Ovary (tissue), 3 donors: ENCODE results near the gene CSK.

Experiments used
- CTCF ChIP-seq, 3 donors: fragments of 450-650 bp in 2 of 3; fragments of 200-600 bp in 1 of 3; IDR thresholded peaks; one replicate each; pipeline versions ENCODE4 v1.5.1 to v1.8.0; 2016 to 2022; ENCODE audit warnings: antibody characterized with exemption in 3 of 3, mild to moderate bottlenecking in 1 of 3
- EP300 ChIP-seq: sonication (generic); formaldehyde crosslinking; IDR thresholded peaks from one replicate; pipeline ENCODE4 v1.6.1; 2017; ENCODE audit warnings: antibody characterized with exemption
- POLR2A ChIP-seq: fragments of 450-650 bp; IDR thresholded peaks from one replicate; pipeline ENCODE4 v1.6.1; 2017; ENCODE audit warnings: antibody characterized with exemption, mild to moderate bottlenecking, moderate library complexity
- donor health status: DM: no; HTN: no; CAD: no.

GRCh38 chr15:74763416-74763815 lies 18.5 kb upstream of the CSK start:
- TF ChIP-seq CTCF (IDR thresholded peaks at IDR 0.05) (no peak), POLR2A (no peak), EP300 (no peak)
